22Rv1 (cell line): Measurements from ENCODE around the gene SPINT2.

ENCODE experiments used
- H3K27ac ChIP-seq: fragments of 450-650 bp; 2 replicates; pipeline ENCODE4 v1.5.1; 2017
- ZFX ChIP-seq: fragments of 450-650 bp; IDR thresholded peaks from 2 replicates; pipeline ENCODE4 v1.6.1; 2017; ENCODE audit warnings: antibody characterized with exemption, borderline replicate concordance
- TF ChIP-seq, protein P1 (sequence below): fragments of 450-650 bp; IDR thresholded peaks from 2 replicates; pipeline ENCODE4 v1.5.1; 2017; ENCODE audit warnings: mild to moderate bottlenecking

Gene SPINT2

DNA sequence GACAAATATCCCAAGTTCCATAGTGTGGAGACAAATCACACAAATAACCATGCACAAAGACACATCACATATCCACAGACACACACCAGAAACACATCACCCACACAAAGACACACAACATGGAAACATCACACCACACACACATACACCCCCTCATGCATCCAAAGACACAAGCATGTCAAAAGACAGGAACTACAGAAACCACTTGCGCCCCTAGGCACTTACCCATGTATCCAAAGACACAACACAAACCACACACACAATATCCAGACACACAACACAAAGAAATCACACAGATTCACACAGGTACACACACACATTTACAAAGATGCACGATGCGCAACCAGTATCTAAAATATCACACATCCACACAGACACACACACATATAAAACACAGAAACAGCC is 41.3 kb upstream of the SPINT2 start:
- TF ChIP-seq ZFX: no peak
- TF ChIP-seq, protein P1, sequence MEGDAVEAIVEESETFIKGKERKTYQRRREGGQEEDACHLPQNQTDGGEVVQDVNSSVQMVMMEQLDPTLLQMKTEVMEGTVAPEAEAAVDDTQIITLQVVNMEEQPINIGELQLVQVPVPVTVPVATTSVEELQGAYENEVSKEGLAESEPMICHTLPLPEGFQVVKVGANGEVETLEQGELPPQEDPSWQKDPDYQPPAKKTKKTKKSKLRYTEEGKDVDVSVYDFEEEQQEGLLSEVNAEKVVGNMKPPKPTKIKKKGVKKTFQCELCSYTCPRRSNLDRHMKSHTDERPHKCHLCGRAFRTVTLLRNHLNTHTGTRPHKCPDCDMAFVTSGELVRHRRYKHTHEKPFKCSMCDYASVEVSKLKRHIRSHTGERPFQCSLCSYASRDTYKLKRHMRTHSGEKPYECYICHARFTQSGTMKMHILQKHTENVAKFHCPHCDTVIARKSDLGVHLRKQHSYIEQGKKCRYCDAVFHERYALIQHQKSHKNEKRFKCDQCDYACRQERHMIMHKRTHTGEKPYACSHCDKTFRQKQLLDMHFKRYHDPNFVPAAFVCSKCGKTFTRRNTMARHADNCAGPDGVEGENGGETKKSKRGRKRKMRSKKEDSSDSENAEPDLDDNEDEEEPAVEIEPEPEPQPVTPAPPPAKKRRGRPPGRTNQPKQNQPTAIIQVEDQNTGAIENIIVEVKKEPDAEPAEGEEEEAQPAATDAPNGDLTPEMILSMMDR: no peak
- H3K27ac ChIP-seq: no peak overlapping the region

DNA sequence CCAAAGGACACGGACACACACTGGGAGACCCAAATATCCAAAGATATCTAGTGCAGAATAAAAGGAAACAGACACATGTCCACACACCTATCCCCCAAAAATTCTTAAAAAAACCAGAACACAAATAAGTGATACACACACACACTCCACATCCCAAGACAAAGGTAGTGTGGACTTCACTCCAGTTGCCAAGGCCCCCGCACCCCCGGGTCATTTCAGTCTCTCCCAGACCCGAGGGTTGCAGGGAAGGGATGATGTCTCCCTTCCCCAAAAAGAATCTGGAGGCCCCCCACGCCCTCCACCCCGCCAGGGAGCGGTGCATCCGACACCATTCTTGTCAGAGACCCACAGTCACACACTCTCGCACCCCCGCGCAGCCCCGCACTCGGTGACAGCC is 40.8 kb upstream of the SPINT2 start:
- no peak overlapping the region for H3K27ac ChIP-seq
- no peak for TF ChIP-seq ZFX
- TF ChIP-seq, protein P1: no peak

DNA sequence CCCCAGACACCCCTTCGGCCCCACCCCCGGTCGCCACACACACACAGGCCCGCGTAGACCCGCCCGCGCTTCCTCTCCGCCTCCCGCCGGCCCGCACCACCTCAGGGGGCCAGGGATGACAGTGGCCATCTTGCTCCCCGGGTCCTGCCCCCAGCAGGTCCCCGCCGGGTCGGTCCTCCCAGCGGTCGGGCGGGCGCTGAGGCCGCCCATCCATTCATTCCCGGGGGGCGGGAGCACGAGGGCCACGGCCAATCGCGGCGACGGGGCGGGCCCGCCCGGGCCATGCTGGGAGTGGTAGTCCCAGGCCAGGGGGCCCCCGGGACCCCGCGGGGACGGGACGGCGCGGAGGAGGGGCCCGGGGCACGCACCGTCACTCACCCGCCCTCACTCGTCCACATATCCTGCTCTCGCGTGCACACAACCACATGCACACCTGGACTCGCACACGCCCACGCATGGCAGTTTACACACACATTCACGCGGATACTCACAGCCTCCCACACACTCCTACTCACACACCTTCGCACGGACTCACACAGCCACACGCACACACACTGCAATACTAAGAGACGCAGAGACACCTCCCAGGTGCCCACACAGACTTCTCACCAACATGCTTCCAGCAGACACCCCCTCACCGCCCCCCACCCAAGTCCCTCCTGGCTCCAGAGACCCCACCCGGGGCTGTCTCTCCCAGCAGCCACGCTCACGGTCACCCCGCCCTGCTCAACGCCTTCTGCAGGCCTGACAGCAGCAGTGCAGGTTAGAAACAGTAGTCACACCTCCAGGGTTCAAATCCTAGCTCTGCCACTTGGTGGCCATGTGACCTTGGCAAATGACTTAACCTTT is 40.1 kb upstream of the SPINT2 start, which contains the start of gene DPF1:
Gene DPF1, minus strand, starts transcription at position 209 of the 849 bp plus-strand sequence. Its CDS starts 80 bp downstream, at position 129.
- TF ChIP-seq, protein P1: peak; percentile 47
- TF ChIP-seq ZFX: no peak
- H3K27ac ChIP-seq: peak within 1 kb of the TSS; percentile 26

DNA sequence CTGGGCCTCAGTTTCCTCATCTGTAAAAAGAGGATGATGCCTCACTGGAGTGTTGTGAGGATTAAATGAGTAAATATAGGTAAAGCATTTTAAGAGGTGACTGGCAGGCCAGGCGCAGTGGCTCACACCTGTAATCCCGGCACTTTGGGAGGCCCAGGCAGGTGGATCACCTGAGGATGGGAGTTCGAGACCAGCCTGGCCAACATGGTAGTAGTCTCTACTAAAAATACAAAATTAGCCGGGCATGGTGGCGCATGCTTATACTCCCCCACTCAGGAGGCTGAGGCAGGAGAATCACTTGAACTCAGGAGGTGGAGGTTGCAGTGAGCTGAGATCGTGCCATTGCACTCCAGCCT is 39.5 kb upstream of the SPINT2 start:
- peak overlapping the region; percentile 26 for H3K27ac ChIP-seq

DNA sequence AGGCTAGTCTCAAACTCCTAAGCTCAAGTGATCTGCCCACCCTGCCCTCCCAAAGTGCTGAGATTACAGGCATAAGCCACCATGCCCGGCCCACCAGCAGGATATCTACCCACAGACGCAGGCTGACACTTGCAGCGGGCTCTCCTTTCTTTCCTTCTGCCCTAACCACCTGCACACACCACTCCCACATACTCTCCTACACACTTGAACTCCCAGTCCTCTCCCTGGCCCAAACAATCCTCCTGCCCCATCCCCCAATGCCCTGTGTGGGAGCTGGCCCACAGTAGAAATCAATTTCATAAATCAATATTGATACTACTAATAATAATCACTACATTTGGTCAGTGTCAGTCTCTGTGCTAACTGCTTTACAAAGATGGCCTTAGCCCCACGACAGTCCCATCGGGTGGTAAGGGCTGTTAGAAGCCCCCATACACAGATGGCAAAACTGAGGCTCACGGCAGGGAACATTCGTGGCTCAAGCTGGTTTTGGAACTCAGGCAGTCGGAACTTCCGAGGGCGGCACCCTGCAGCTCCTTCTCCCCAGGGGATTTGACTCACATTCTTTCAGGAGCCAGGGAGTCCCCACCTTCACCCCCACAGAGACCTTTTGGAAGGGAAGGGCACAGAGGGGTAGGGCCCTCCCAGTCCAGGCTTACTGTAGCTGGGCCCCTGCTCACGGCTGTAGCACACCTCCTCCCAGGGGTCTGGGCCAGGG is 36.9 kb upstream of the SPINT2 start:
- no peak overlapping the region for H3K27ac ChIP-seq
- TF ChIP-seq, protein P1: no peak
- no peak for TF ChIP-seq ZFX

DNA sequence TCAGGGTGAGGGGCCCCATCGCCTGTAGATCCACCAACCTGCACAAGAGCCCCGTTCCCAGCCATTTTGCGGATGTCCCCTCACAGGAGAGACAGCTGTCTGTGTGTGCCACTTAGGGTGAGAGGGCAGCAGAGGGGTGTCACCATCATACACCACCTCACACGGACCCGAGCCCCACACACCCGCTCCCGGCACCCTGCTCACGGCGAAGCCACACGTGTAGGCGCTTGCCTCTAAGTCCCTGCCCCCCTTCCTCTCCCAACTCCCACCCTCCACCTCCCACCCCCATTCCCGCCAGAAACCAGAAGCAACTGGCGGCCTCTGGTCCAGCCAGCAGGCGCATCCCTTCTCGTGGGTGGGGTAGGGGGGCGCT is 36.4 kb upstream of the SPINT2 start:
- no peak overlapping the region for H3K27ac ChIP-seq
- no peak for TF ChIP-seq ZFX

DNA sequence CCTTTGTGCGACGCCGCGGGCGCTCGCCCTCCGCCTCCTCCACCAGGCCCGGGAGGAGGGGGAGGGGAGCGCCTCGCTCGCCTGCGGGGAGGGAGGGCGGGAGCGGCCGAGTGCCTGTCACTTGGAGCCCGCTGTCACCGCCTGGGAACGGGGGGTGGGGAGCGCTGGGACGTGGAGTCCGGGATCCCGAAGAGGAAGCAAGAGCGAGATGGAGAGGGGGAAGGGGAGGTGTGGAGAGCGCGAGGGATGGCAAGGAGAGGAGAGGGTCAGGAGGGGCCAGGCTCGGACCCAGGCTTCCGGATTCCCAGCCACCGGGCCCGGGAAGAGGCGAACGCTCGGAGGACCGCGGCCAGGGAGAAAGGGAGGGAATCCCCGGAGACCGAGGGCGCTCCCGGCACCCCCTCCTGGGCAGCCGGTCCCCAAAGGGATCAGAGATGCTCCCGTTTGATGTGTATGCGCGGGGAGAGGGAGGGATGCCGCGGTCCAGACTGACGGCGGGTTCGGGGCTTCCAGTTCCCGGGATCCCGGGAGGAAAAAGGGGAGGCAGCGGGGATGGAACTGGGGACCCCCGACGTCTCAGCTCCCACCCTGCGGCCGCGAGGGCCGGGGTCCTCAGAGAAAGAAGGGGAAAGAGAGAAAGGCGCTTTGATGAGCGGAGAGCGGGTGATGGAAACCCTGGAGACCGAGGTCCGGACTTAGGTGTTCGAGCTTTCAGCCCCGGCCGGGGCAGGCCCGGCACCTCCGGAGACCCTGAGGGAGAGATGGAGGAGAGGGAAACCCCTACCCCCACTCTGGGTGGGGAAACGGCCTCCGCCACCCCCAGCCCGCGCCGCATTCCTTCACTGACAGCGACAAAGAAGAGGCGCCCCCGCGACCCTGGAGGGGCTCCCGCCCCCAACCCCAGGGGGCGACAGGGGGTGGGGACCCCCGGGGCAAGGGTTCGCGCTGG is 35.6 kb upstream of the SPINT2 start:
- TF ChIP-seq ZFX: no peak
- TF ChIP-seq, protein P1: no peak

More for the DNA sequence above, 35.6 kb upstream of the SPINT2 start:
- H3K27ac ChIP-seq: no peak overlapping the region
